OCI-LY7 (cell line): ENCODE results near the gene ABCG8. TPM values are rescaled to one million over a fixed set of nuclear protein-coding genes. Genes with fewer than 3 reads are reported as not detected.

Experiments
- BruUV-seq: library from RNA; stranded (reverse); fragments of 400-500 nt; replicated peaks from 2 replicates; lab custom pipeline; 2021; lab: Mats Ljungman, UMichigan
- CTCF ChIA-PET: fragments of 300-600 bp; sonication (Branson Sonifier 250); formaldehyde crosslinking; loops from one replicate; lab custom pipeline; 2022; ENCODE audit warnings: antibody characterized with exemption; ENCODE audit not compliant: unreplicated experiment; lab: Charles Lee
- POLR2A ChIA-PET: fragments of 300-600 bp; sonication (Branson Sonifier 250); formaldehyde crosslinking; loops from one replicate; lab custom pipeline; 2022; ENCODE audit warnings: antibody characterized with exemption; lab: Charles Lee
- DNase-seq: peaks from one replicate; pipeline ENCODE4 v3.0.0-alpha.2; 2015; ENCODE audit warnings: low spot score
- H2AFZ ChIP-seq: fragments of 200-600 bp; sonication (generic), shearing (Covaris generic); 2 replicates; pipeline ENCODE4 v1.6.1; 2014; ENCODE audit warnings: mild to moderate bottlenecking, antibody characterized with exemption, low read length, moderate library complexity
- H3K27ac ChIP-seq: fragments of 200-600 bp; sonication (generic); 2 replicates; pipeline ENCODE4 v1.5.1; 2014; ENCODE audit warnings: mixed run types, low read depth, mild to moderate bottlenecking, moderate library complexity, low read length, inconsistent platforms; ENCODE audit not compliant: poor library complexity, severe bottlenecking
- H3K36me3 ChIP-seq: fragments of 200-600 bp; sonication (generic); 2 replicates; pipeline ENCODE4 v1.6.1; 2014; ENCODE audit warnings: mild to moderate bottlenecking, antibody characterized with exemption, low read length, moderate library complexity, mixed read lengths; ENCODE audit not compliant: insufficient read depth
- H3K4me1 ChIP-seq: fragments of 200-600 bp; sonication (generic); 2 replicates; pipeline ENCODE4 v1.5.1; 2014; ENCODE audit warnings: mild to moderate bottlenecking, low read length; ENCODE audit not compliant: insufficient read depth, poor library complexity, severe bottlenecking
- H3K4me2 ChIP-seq: fragments of 200-600 bp; sonication (generic); 2 replicates; pipeline ENCODE4 v1.6.1; 2014; ENCODE audit warnings: mild to moderate bottlenecking, low read length
- H3K4me3 ChIP-seq: fragments of 200-600 bp; sonication (generic); 2 replicates; pipeline ENCODE4 v1.5.1; 2014; ENCODE audit warnings: mild to moderate bottlenecking, low read depth, low read length; ENCODE audit not compliant: poor library complexity, severe bottlenecking
- H3K79me2 ChIP-seq: fragments of 200-600 bp; sonication (generic); 2 replicates; pipeline ENCODE4 v1.6.1; 2016; ENCODE audit warnings: low read depth, mild to moderate bottlenecking, low read length, moderate library complexity, mixed read lengths; ENCODE audit not compliant: insufficient read depth
- H3K9me2 ChIP-seq: fragments of 200-600 bp; sonication (generic); 2 replicates; pipeline ENCODE4 v1.6.1; 2016; ENCODE audit warnings: mild to moderate bottlenecking, low read length, mixed read lengths; ENCODE audit not compliant: insufficient read depth
- H3K9me3 ChIP-seq: fragments of 200-600 bp; sonication (generic); 2 replicates; pipeline ENCODE4 v1.6.1; 2014; ENCODE audit warnings: mild to moderate bottlenecking, mixed run types, low read length, mixed read lengths
- H4K20me1 ChIP-seq: fragments of 200-600 bp; sonication (generic); 2 replicates; pipeline ENCODE4 v1.6.1; 2014; ENCODE audit warnings: mild to moderate bottlenecking, antibody characterized with exemption, low read length, moderate library complexity, mixed read lengths; ENCODE audit not compliant: insufficient read depth
- EZH2phosphoT487 ChIP-seq: fragments of 200-600 bp; sonication (generic); IDR thresholded peaks from 2 replicates; pipeline ENCODE4 v1.6.1; 2018; ENCODE audit warnings: low read depth, borderline replicate concordance, mild to moderate bottlenecking, mixed run types, antibody characterized with exemption, low read length, moderate library complexity, mixed read lengths
- intact Hi-C: fragments of 100-400 bp; cut with micrococcal nuclease; formaldehyde crosslinking; loops from one replicate; pipeline ENCODE4 v1.10.0; 2022; ENCODE audit not compliant: unreplicated experiment
- total RNA-seq, 2 experiments: library from RNA; depleted of rRNA in 1 of 2; stranded (reverse); fragments of >200 nt in 1 of 2; shearing (Covaris generic) in 1 of 2; gene quantifications; 2 replicates each; pipeline ENCODE4 v1.2.3, GENCODE V29; 2014 to 2022
- TF ChIP-seq, protein P1 (sequence below): fragments of 200-600 bp; sonication (generic); conservative IDR thresholded peaks from 2 replicates; pipeline ENCODE4 v1.5.1; 2014; ENCODE audit warnings: mild to moderate bottlenecking, antibody characterized with exemption, low read length, moderate library complexity, mixed read lengths

Gene ABCG8
- total RNA-seq, 2 experiments from 2014 or later = not detected

- H3K79me2 ChIP-seq = no peaks in the 10 kb centered on the region
- BruUV-seq = no TSS peak
- no peak overlapping the region for H3K4me2 ChIP-seq
- POLR2A ChIA-PET = interaction anchor here (0.7 kb wide), 1 partner anchor 24 kb away, joined by 3 read pairs; no protein-coding TSS in a partner anchor
- CTCF ChIA-PET = no interaction called here
- H3K4me1 ChIP-seq = no peaks in the 10 kb centered on the region
- no peaks in the 10 kb centered on the region for H3K9me2 ChIP-seq
- H3K36me3 ChIP-seq = no peaks in the 10 kb centered on the region
- H4K20me1 ChIP-seq = no peaks in the 10 kb centered on the region
- H3K4me3 ChIP-seq = no peak overlapping the region
- H3K9me3 ChIP-seq = no peaks in the 10 kb centered on the region
- intact Hi-C loops = no loop called here
- no peak for DNase-seq
- H2AFZ ChIP-seq = no peak overlapping the region
- no peak for TF ChIP-seq EZH2phosphoT487
- TF ChIP-seq, protein P1, sequence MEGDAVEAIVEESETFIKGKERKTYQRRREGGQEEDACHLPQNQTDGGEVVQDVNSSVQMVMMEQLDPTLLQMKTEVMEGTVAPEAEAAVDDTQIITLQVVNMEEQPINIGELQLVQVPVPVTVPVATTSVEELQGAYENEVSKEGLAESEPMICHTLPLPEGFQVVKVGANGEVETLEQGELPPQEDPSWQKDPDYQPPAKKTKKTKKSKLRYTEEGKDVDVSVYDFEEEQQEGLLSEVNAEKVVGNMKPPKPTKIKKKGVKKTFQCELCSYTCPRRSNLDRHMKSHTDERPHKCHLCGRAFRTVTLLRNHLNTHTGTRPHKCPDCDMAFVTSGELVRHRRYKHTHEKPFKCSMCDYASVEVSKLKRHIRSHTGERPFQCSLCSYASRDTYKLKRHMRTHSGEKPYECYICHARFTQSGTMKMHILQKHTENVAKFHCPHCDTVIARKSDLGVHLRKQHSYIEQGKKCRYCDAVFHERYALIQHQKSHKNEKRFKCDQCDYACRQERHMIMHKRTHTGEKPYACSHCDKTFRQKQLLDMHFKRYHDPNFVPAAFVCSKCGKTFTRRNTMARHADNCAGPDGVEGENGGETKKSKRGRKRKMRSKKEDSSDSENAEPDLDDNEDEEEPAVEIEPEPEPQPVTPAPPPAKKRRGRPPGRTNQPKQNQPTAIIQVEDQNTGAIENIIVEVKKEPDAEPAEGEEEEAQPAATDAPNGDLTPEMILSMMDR = no peak
- H3K27ac ChIP-seq = no peak overlapping the region
Observed at GRCh38 chr2:43853141-43854081, 14.6 kb downstream of the ABCG8 start.

- Histone ChIP-seq H3K79me2 (no peaks in the 10 kb centered on the region), H2AFZ (no peak overlapping the region), H3K9me2 (no peaks in the 10 kb centered on the region), H3K4me3 (no peak overlapping the region), H3K4me2 (no peak overlapping the region), H3K9me3 (no peaks in the 10 kb centered on the region), H4K20me1 (no peaks in the 10 kb centered on the region), H3K36me3 (no peaks in the 10 kb centered on the region), H3K27ac (no peak overlapping the region), H3K4me1 (no peaks in the 10 kb centered on the region)
- ChIA-PET POLR2A (interaction anchor here (0.6 kb wide), 1 partner anchor 618 kb away, joined by 4 read pairs; no protein-coding TSS in a partner anchor), CTCF (no interaction called here)
- TF ChIP-seq EZH2phosphoT487 = no peak
- TF ChIP-seq, protein P1 = no peak
- no peak for DNase-seq
- no TSS peak for BruUV-seq
- intact Hi-C loops = no loop called here
Observed at GRCh38 chr2:43854671-43855070, 15.9 kb downstream of the ABCG8 start.

GRCh38 chr2:43855292-43855691, 16.5 kb downstream of the ABCG8 start:
- no peaks in the 10 kb centered on the region for H3K36me3 ChIP-seq
- intact Hi-C loops = no loop called here
- no peak overlapping the region for H3K27ac ChIP-seq
- H4K20me1 ChIP-seq = no peaks in the 10 kb centered on the region
- H3K4me2 ChIP-seq = no peak overlapping the region
- no peak for DNase-seq
- no peak overlapping the region for H2AFZ ChIP-seq
- ChIA-PET POLR2A (no interaction called here), CTCF (no interaction called here)
- H3K9me2 ChIP-seq = no peaks in the 10 kb centered on the region
- TF ChIP-seq EZH2phosphoT487 = no peak
- TF ChIP-seq, protein P1 = no peak
- H3K4me1 ChIP-seq = no peaks in the 10 kb centered on the region
- no peak overlapping the region for H3K4me3 ChIP-seq
- BruUV-seq = no TSS peak
- no peaks in the 10 kb centered on the region for H3K79me2 ChIP-seq
- no peaks in the 10 kb centered on the region for H3K9me3 ChIP-seq
